Right lobe of liver (tissue), 4 donors: ENCODE data around the gene PTPRN2.

Experiments
- CTCF ChIP-seq, 4 donors: fragments of 200-600 bp in 3 of 4; fragments of 450-650 bp in 1 of 4; IDR thresholded peaks; one replicate each; pipeline versions ENCODE4 v1.5.1 to v1.8.0; 2016 to 2022; ENCODE audit warnings: antibody characterized with exemption in 4 of 4, mild to moderate bottlenecking in 2 of 4
- POLR2A ChIP-seq: fragments of 450-650 bp; IDR thresholded peaks from one replicate; pipeline ENCODE4 v1.6.1; 2017; ENCODE audit warnings: antibody characterized with exemption, mild to moderate bottlenecking
- donor health status: DM: no; HTN: no; CAD: no.
- donor health status: DM: no; HTN: no; CAD: no.
- donor health status: DM: no; HTN: yes; CAD: no.

GRCh38 chr7:157613575-157614322 lies 973.9 kb downstream of the PTPRN2 start:
- TF ChIP-seq CTCF (IDR thresholded peaks at IDR 0.05) = no peak
- no peak for TF ChIP-seq POLR2A
